ENCODE measurements around the gene SPECC1. TPM values are rescaled to one million over a fixed set of nuclear protein-coding genes. Genes with fewer than 3 reads are reported as not detected.
"Not testable (repeated sequence)": the region's sequence is repeated elsewhere in the genome, so short reads cannot be mapped to it uniquely, and the experiment has no call there.

Gene SPECC1
- total RNA-seq, 1 donor from 2014 or later = 82.8 TPM

DNA sequence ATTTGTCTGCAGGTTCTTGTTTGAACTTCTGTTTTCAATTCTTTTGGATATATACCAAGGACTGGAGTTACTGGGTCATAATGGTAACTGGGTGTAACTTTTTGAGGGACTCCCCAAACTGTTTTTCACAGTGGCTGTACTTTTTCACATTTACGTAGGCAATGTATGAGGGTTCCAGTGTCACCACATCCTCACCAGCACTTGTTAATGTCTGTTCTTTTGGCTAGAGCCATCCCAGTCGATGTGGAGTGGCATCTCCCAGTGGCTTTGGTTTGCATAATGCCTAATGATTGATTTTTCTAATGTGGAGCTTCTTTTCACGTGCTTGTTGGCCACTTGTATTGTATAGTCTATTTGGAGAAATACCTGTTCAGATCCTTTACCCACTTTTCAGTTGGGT is 59.3 kb downstream of the SPECC1 start:
- no peak for DNase-seq (ENCODE audit: low spot score)

DNA sequence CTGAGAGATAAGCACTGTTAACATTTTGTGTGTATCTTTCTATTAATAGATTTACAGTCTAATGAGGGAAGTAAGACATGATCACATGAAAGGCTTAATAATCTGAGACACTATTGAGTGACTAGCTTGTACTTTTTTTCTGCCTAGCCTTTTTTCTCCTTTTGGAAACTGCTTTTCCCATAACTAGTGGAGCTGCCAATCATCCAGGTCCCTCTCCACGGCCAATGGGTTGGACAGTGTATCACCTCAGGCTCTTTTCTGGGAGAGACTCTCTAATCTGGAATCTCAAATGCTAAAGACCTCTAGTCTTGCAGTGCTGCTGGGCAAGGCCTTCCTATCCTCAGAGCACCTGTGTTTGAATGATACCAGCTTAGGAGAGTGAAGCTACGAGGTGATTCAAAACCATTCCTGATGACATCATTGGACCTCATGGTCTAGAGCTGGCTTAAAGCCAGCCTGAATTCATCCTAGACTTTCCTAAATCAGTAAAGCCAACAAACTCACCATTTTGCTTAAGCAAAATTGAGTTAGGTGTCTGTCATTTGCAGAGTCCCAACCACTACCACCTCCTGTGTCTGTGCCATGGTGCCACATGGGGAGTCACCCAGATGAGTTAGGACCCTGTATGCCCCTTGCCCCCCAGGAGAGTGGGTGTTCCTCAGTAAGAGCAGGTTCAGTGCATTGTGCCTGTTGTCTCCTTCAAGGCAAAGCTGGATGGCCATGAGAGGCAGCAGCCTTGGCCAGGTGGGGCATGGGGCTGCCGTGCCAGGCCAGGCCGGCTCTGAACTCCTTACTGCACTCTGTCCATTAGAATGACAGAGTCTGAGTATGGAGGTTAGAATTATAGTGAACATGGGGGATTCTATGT is 62.9 kb downstream of the SPECC1 start:
- DNase-seq (ENCODE audit: low spot score) = no peak

DNA sequence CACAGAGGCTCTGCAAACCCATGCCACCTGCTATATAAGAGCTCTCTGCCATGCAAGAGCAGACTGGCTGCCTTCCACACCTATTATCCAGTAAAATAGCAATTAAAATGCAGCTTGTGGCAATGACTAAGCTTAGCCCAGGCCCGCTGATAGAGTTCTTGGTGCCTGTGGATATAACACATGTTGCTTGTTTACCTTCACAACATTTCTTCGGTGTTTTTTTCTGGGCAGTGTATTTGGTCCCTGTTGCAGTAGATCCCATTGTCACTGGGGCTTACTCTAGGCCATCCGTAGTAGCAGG is 63.5 kb downstream of the SPECC1 start:
- no peak for DNase-seq (ENCODE audit: low spot score)

GRCh38 chr17:20073055-20073979 is 64.2 kb downstream of the SPECC1 start:
- peak; percentile 75 for DNase-seq (ENCODE audit: low spot score)

GRCh38 chr17:20074001-20074400 is 64.8 kb downstream of the SPECC1 start:
- DNase-seq (ENCODE audit: low spot score) = no peak

DNA sequence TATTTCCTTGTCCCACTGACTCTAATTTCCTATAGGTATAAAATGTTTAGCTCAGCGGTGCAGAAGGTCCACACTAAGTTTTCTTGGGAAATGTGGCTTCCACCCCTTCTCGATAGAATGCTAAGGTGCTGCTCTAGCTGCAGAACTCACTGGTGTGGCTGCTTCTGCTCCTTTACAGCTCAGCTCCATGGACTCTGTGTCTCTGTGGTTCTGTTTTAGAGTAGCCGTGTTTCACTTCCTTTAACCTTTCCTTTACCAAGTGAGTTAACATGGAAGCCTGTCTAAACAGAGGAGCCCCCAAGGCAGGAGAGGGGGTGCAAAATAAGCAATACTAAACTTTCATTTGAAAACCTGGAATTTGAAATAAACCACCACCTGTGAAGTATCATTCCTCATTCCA is 65.3 kb downstream of the SPECC1 start:
- no peak for DNase-seq (ENCODE audit: low spot score)

DNA sequence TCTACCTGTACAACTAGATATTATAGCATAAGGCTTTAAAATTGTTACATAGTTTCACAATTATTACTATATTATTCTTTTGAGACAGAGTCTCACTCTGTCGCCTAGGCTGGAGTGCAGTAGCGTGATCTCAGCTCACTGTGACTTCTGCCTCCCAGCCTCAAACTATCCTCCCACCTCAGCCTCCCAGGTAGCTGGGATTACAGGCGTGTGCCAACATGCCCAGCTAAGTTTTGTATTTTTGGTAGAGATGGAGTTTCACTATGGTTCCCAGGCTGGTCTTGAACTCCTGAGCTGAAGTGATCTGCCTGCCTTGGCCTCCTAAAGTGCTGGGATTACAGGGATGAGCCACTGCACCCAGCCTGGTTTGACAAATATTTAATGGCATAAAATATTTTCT is 67.0 kb downstream of the SPECC1 start:
- not testable (repeated sequence) for DNase-seq (ENCODE audit: low spot score)

DNA sequence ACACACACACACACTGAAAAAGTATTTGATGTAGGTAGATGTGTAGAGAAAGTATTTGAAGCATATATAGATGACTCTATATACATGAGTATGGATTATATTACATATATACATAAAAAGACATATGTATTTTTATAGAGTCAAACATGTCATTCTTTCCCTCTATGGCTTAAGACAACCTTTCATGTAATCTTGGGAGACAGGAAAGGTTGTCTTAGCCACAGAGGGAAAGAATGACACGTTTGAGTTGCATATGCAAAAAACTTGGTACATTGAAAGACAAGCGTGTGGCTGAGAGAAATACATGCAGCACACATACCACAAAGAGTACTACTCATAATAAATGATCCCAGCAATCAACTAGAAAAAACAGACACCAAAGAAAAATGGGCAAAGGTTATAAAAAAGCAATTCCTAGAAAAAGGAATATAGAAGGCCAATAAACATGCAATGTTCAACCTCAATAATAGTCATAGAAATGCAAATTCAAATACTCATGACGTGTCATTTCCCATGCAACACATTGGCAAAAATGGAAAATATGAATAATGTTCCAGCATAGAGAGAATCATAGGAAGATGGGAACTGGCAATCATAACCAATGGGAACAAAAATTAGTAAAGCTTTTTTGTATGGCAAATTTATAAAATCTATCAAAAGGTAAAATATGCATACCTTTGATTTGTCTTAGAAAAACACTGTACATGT is 69.0 kb downstream of the SPECC1 start:
- DNase-seq (ENCODE audit: low spot score) = no peak

- no peak for DNase-seq (ENCODE audit: low spot score)
Measured at GRCh38 chr17:20080513-20080912, 71.4 kb downstream of the SPECC1 start.

GRCh38 chr17:20083156-20083859 is 74.1 kb downstream of the SPECC1 start:
- DNase-seq (ENCODE audit: low spot score) = no peak

DNA sequence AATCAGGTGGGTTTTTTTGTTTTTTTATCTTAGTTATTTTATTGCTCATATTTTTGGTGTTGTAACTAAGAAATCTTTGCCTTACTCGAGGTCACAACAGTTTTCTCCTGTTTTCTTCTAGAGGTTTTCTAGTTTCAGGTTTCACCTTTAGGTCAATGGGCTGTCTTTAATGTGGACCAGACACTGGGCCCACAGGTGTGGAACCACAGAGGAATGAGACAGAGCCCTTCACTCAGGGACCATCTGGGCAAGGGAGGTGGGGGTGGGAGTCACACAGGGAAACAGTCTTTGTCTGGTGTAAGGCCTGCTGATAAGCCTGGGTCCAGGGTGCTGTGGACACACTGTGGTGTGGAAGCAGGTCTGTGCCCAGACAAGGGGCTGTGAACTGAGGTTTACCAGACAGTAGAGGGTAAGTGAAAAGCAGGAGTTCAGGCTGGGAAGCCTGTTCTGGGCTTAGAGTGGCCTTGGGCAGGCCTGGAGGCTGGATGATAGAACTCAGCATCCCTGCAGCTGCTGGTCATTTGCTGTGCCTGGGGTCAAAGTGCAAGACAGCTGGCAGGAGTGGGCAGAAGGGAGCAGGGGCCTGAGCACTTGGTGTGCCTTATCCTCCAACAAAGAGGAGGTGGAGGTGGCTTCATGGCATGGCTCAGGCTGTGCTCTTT is 75.6 kb downstream of the SPECC1 start:
- DNase-seq (ENCODE audit: low spot score) = no peak

DNA sequence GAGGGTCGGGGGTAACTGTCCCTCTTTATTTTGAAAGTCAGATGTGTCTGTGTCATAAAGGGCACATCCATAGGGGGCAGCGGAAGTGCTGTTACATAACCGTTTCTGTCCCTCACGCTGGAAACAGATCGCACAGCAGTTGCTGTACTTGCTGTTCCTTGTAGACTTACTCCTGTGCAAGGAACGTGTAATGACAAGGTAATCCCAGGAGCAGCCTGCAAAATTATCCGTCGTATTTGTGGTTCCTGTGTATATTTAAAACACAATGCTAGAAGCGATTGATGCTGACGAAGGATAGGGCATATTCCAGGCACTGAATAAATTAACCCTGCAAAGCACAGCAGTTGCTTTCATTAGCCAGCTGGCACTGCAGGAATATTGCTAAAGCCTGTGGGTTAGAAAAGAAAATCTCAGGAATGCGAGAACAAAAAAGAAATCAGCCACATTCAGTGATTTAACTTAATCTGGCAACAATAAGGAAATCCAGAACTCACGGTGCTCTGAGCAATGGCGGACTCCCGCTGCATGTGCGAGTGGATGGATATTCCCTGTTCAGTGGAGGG is 76.2 kb downstream of the SPECC1 start:
- no peak for DNase-seq (ENCODE audit: low spot score)

DNA sequence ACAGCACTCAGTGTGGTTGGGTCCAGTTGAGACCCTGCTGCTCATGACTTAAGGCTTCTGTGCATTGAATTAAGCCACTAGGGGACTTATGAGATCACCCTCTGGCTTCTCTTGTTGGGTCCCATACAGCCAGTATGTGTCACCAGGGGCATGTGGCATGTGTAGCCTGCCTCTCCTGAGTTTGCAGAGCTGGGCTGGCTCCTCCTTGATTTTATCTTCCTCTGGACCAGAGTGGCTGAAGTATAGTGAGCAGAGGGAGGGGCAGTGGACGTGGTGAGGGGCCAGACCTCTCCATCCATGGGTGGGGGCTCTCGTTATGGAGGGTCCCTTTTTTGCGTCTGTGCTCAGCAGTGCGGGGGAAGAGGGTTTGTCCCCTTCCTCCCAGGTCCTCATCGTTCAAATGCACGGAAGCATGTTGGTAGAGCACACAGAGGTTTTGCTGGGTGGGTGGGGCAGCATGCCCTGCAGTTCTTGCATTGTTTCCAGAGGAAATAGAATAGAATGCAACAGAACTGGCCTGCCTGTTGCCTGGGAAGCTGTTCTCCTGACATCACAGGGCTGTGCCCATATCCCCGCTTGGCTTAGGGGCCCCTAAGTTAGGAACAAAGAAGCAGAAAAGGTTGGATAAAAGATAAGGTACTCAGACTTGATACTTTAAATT is 77.4 kb downstream of the SPECC1 start:
- DNase-seq (ENCODE audit: low spot score) = peak; percentile 56

DNA sequence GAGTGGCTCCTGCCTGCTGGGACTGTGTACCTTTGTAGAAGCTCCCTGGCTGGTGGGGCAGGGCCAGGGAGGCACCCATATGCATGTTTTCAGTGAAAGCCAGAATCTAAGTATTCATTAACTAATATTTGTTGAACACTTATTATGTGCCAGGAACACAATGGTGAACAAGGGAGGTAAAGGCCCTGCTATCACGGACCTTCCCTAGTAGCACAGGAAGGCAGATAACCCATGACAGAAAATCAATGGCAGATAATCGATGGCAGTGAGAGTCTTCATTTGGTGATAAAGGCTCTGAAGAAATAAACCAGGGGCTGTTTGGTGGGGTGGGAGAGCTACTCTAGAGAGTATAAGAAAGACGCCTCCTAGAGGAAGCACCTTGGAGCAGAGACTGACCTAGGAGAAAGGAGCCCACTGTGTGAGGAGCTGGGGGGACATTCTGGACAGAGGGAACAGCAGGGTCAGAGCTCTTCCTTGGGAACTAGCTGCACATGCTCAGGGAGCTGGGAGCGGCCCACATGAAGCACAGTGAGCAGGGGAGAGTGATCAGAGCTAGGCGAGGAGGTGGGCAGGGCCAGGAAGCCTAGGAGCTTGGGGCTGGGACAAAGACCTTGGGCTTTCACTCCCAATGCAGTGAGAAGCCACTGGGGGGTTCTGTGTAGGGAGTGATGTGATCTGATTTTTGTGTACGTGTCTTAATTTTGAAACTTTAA is 78.5 kb downstream of the SPECC1 start:
- no peak for DNase-seq (ENCODE audit: low spot score)

- DNase-seq (ENCODE audit: low spot score) = no peak
Measured at GRCh38 chr17:20089756-20090547, 80.8 kb downstream of the SPECC1 start.

GRCh38 chr17:20091174-20092029 is 82.2 kb downstream of the SPECC1 start:
- DNase-seq (ENCODE audit: low spot score) = peak; percentile 45

- DNase-seq (ENCODE audit: low spot score) = no peak
Measured at GRCh38 chr17:20092261-20092867, 83.2 kb downstream of the SPECC1 start.
